ENCODE data around the gene RIOX2.

DNA sequence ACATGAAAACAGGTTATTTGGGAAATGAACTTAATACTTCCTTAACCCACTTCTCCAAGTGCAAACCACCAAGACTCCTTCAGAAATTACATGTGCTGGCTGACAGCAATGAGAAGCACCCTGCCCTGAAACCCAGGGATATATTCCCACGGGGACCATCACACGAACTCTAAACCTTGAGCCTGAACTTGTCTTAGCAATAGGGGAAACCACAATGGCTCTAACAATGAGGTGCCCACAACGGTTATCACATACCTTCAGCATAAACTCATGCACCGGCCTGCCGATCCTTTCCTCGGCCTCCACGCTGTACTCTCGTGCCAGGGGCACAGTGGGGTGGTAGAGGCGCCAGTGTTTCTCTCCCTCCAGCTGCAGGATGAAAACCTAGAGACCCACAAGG is 13.4 kb downstream of the RIOX2 start:
- TF ChIP-seq, protein P1, sequence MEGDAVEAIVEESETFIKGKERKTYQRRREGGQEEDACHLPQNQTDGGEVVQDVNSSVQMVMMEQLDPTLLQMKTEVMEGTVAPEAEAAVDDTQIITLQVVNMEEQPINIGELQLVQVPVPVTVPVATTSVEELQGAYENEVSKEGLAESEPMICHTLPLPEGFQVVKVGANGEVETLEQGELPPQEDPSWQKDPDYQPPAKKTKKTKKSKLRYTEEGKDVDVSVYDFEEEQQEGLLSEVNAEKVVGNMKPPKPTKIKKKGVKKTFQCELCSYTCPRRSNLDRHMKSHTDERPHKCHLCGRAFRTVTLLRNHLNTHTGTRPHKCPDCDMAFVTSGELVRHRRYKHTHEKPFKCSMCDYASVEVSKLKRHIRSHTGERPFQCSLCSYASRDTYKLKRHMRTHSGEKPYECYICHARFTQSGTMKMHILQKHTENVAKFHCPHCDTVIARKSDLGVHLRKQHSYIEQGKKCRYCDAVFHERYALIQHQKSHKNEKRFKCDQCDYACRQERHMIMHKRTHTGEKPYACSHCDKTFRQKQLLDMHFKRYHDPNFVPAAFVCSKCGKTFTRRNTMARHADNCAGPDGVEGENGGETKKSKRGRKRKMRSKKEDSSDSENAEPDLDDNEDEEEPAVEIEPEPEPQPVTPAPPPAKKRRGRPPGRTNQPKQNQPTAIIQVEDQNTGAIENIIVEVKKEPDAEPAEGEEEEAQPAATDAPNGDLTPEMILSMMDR (IDR thresholded peaks at IDR 0.05) = no peak
- TF ChIP-seq POLR2A (IDR thresholded peaks at IDR 0.05) = no peak
